Body of pancreas (tissue), 4 donors: ENCODE results near the gene GARIN1A.
"Not testable (repeated sequence)": the region's sequence is repeated elsewhere in the genome, so short reads cannot be mapped to it uniquely, and the experiment has no call there.

Source experiments
- POLR2A ChIP-seq, 3 donors: fragments of 450-650 bp; IDR thresholded peaks; one replicate each; pipeline ENCODE4 v1.6.1; 2016; ENCODE audit warnings: antibody characterized with exemption in 3 of 3, mild to moderate bottlenecking in 2 of 3
- TF ChIP-seq, protein P1 (sequence below), 7 experiments: fragments of 450-650 bp in 4 of 7; fragments of 200-600 bp in 3 of 7; sonication (generic) in 3 of 7; IDR thresholded peaks; one replicate each; pipeline ENCODE4 v1.5.1; 2016 to 2019; ENCODE audit warnings: antibody characterized with exemption in 7 of 7

DNA sequence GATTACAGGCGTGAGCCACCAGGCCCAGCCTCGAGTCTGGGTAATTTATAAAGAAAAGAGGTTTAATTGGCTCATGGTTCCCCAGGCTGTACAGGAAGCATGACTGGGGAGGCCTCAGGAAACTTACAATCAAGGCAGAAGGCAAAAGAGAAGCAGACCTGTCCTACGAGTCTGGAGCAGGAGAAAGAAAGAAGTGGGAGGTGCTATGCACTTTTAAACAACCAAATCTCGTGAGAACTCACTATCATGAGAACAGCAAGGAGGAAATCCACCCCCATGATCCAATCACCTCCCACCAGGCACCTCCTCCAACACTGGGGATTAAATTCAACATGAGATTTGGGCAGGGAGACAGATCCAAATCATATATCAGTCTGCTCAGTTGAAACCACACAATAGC, 11.6 kb downstream of the GARIN1A start:
- not testable (repeated sequence) for TF ChIP-seq POLR2A (IDR thresholded peaks at IDR 0.05)
- TF ChIP-seq, protein P1, sequence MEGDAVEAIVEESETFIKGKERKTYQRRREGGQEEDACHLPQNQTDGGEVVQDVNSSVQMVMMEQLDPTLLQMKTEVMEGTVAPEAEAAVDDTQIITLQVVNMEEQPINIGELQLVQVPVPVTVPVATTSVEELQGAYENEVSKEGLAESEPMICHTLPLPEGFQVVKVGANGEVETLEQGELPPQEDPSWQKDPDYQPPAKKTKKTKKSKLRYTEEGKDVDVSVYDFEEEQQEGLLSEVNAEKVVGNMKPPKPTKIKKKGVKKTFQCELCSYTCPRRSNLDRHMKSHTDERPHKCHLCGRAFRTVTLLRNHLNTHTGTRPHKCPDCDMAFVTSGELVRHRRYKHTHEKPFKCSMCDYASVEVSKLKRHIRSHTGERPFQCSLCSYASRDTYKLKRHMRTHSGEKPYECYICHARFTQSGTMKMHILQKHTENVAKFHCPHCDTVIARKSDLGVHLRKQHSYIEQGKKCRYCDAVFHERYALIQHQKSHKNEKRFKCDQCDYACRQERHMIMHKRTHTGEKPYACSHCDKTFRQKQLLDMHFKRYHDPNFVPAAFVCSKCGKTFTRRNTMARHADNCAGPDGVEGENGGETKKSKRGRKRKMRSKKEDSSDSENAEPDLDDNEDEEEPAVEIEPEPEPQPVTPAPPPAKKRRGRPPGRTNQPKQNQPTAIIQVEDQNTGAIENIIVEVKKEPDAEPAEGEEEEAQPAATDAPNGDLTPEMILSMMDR (IDR thresholded peaks at IDR 0.05) = not testable (repeated sequence)
